Right lobe of liver (tissue), 6 donors: ENCODE measurements around the gene PAX6. TPM values are rescaled to one million over a fixed set of nuclear protein-coding genes. Genes with fewer than 3 reads are reported as not detected.

ENCODE experiments used
- ATAC-seq, 4 donors: fragments of 200-7000 bp; cut with Tn5 transposase; one replicate each; pipeline ENCODE4 v1.9.1; 2020; ENCODE audit warnings: mild to moderate bottlenecking in 4 of 4, moderate library complexity in 4 of 4
- DNase-seq, 3 donors: peaks; one replicate each; pipeline ENCODE4 v3.0.0-alpha.2; 2020
- H3K27ac ChIP-seq, 3 donors: fragments of 200-600 bp; one replicate each; pipeline ENCODE4 v1.8.0; 2022
- H3K27me3 ChIP-seq, 2 donors: fragments of 200-600 bp; one replicate each; pipeline ENCODE4 v1.8.0; 2022
- H3K36me3 ChIP-seq, 4 donors: fragments of 200-600 bp; sonication (generic) in 1 of 4; one replicate each; pipeline versions ENCODE4 v1.5.1 to v1.8.0; 2017 to 2022; ENCODE audit warnings: control low read depth in 1 of 4
- H3K4me1 ChIP-seq, 4 donors: fragments of 200-600 bp; sonication (generic) in 1 of 4; one replicate each; pipeline versions ENCODE4 v1.5.1 to v1.8.0; 2017 to 2022; ENCODE audit warnings: control low read depth in 1 of 4
- H3K4me3 ChIP-seq, 3 donors: fragments of 200-600 bp; one replicate each; pipeline ENCODE4 v1.8.0; 2022
- H3K9me3 ChIP-seq, 4 donors: fragments of 200-600 bp; sonication (generic) in 1 of 4; one replicate each; pipeline versions ENCODE4 v1.5.1 to v1.8.0; 2017 to 2022; ENCODE audit warnings: control low read depth in 1 of 4
- POLR2A ChIP-seq: fragments of 450-650 bp; IDR thresholded peaks from one replicate; pipeline ENCODE4 v1.6.1; 2017; ENCODE audit warnings: antibody characterized with exemption, mild to moderate bottlenecking
- WGBS: methylation state at CpG from one replicate; pipeline ENCODE4 v1.1.6; 2018; ENCODE audit warnings: low coverage, low lambda C conversion rate; ENCODE audit not compliant: insufficient coverage; ENCODE audit errors: missing lambda C conversion rate; 5-methylcytosine and 5-hydroxymethylcytosine counted together
- intact Hi-C, 2 donors: fragments of 100-400 bp; cut with DNase I; formaldehyde crosslinking; loops; one replicate each; pipeline versions ENCODE4 v1.11.2 to v1.14.1; 2022
- long read RNA-seq: library from polyadenylated mRNA; unstranded; transcript quantifications from one replicate; pipeline ENCODE4 v2.0.0, GENCODE V29; 2019
- total RNA-seq, 6 experiments: library from RNA; depleted of rRNA in 2 of 6; stranded (reverse); fragments of >200 nt in 2 of 6; fragmentation: NEBNext Ultra II Directional in 3 of 6; extraction: Animal tissue kit (Norgen Biotek cat#: 25700) in 3 of 6; gene quantifications; one replicate each; pipeline versions ENCODE4 v1.1.0 to v1.2.4, GENCODE V29; 2016 to 2023
- TF ChIP-seq, protein P1 (sequence below), 4 donors: fragments of 200-600 bp in 3 of 4; fragments of 450-650 bp in 1 of 4; IDR thresholded peaks; one replicate each; pipeline versions ENCODE4 v1.5.1 to v1.8.0; 2016 to 2022; ENCODE audit warnings: antibody characterized with exemption in 4 of 4, mild to moderate bottlenecking in 2 of 4
- donor health status: DM: no; HTN: yes; CAD: no.
- donor health status: DM: no; HTN: no; CAD: no.
- donor health status: DM: no; HTN: no; CAD: no.
- donor health status: DM: no; HTN: yes; CAD: no.
- donor health status: DM: no; HTN: yes; CAD: no.

PAX6 gene
- not detected for total RNA-seq
- long read RNA-seq, result 0 reads

DNA sequence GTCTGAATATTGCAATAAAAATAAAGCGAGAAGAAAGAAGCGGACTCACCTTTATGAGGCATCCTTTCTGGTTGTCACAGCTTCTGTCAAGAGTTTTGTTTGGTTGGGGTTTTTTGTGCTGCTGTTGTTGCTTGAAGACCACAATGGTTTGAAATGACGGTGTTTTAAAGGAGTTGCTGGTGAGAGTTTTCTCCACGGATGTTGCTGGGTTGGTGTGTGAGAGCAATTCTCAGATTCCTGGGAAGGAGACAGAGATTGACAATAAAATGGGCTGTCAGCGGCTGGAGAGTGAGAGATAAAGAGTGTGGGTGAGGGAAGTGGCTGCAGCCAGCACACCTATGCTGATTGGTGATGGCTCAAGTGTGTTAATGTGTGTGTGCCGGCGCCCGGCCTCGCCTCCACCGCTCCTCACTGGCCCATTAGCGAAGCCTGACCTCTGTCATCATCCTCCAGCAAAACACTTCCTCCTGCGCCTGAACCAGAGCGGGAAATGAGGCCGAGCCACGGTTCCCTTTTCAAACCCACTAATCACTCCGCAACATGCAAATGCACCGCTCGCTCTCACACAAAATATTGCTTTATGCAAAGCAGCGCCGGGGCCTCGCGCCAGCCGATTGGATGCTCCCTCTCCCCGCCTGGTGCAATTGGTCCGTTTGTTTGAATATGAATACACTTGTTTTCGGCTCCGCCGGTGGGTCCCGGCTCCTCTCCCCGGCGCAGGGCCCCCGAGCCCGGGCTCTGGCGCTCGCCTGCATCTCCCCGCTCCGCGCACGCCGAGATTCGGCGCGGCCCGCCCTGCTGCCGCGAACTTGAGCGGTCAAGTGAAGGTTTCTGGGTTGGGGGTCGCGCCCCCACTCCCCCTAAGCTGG, at the start of gene PAX6:
Gene PAX6, minus strand, starts transcription at position 544 of the 869 bp plus-strand sequence. CDS start 4,911 bp downstream, outside the sequence.
- ATAC-seq (peak in 3 of 4 donors; percentile 12 to 58 (median 20)), DNase-seq (no peak)
- intact Hi-C loops, result no loop called here
- no peak for TF ChIP-seq POLR2A
- TF ChIP-seq, protein P1, sequence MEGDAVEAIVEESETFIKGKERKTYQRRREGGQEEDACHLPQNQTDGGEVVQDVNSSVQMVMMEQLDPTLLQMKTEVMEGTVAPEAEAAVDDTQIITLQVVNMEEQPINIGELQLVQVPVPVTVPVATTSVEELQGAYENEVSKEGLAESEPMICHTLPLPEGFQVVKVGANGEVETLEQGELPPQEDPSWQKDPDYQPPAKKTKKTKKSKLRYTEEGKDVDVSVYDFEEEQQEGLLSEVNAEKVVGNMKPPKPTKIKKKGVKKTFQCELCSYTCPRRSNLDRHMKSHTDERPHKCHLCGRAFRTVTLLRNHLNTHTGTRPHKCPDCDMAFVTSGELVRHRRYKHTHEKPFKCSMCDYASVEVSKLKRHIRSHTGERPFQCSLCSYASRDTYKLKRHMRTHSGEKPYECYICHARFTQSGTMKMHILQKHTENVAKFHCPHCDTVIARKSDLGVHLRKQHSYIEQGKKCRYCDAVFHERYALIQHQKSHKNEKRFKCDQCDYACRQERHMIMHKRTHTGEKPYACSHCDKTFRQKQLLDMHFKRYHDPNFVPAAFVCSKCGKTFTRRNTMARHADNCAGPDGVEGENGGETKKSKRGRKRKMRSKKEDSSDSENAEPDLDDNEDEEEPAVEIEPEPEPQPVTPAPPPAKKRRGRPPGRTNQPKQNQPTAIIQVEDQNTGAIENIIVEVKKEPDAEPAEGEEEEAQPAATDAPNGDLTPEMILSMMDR (IDR thresholded peaks at IDR 0.05), result no peak
- 2% methylated on average over 9 of the region's 49 CpGs for WGBS
- peaks cover 0 to 38% (median 18%) of the 10 kb centered on the region in 4 donors for H3K4me1 ChIP-seq
- peaks cover 46 to 69% of the 10 kb centered on the region in 2 donors for H3K27me3 ChIP-seq
- peak within 1 kb of the TSS; percentile 5 to 42 (median 33) for H3K4me3 ChIP-seq
- H3K27ac ChIP-seq, result no peak within 1 kb of the TSS
- H3K36me3 ChIP-seq, result no peaks in the 10 kb centered on the region
- H3K9me3 ChIP-seq, result no peaks in the 10 kb centered on the region

DNA sequence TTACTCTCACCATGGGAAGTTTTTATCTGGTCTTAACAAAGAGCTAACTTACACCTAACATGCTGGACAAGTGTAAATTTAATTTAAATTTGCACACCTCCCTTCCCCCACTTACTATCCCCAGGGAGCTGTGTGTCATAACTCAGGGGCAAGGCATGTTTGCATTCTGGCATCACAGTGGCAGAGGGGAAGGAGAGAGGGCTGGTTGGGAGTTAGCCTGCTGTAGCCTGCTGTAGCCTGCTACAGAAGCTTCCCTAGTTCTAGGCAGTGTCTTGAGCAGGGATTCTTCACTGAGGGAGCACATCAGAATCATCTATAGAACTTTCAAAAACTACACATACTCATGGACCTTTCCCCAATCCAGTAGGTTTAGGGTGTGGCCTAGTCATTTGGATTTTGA, 49.3 kb upstream of the PAX6 start:
- no peaks in the 10 kb centered on the region for H3K27me3 ChIP-seq
- DNase-seq, result no peak
- no peak overlapping the region for H3K4me3 ChIP-seq
- no peak for TF ChIP-seq POLR2A
- TF ChIP-seq, protein P1 (IDR thresholded peaks at IDR 0.05), result no peak
- no peaks in the 10 kb centered on the region for H3K36me3 ChIP-seq
- H3K27ac ChIP-seq, result no peak overlapping the region
- ATAC-seq, result no peak
- H3K4me1 ChIP-seq, result no peaks in the 10 kb centered on the region
- no peaks in the 10 kb centered on the region for H3K9me3 ChIP-seq
- intact Hi-C loops, result no loop called here

DNA sequence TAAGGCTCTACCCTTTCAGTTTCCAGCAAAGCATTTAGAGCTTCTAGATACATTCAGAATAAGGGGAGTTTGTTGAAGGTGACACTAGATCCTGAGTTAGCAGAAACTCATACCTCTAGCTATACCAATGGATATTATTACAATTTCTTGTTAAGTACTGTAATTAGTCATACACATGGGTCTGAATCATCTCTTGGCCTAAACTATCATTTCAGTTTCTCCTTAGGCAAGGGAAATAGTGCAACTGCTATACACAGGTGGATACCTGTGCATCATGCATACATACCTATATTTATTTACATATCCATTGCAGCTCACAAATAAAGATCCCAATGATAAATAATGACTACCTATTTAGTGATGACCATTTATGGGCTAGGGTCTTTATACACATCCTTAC, 45.1 kb upstream of the PAX6 start:
- no peak overlapping the region for H3K27ac ChIP-seq
- H3K4me3 ChIP-seq, result no peak overlapping the region
- no peaks in the 10 kb centered on the region for H3K9me3 ChIP-seq
- ATAC-seq (no peak), DNase-seq (no peak)
- H3K36me3 ChIP-seq, result no peaks in the 10 kb centered on the region
- intact Hi-C loops, result no loop called here
- no peaks in the 10 kb centered on the region for H3K27me3 ChIP-seq
- TF ChIP-seq, protein P1 (IDR thresholded peaks at IDR 0.05), result no peak
- TF ChIP-seq POLR2A, result no peak
- H3K4me1 ChIP-seq, result no peaks in the 10 kb centered on the region

DNA sequence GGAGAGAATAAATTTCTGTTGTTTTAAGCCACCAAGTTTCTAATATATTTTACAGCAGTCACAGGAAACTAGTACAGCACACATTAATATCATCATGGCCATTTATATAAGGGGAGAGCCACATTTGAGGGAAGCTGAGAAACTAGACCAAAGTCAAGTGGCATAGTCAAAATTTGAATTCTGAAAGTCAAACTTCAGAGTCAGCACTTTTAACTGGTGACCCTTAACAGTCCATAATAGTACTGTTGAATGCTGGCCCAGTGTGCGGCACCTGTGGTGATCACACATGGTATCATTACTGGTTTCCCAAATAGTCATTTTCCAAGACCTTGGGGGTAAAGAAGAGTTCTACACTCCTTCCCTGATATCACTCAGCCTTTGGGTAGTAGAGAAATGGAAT, 44.3 kb upstream of the PAX6 start:
- intact Hi-C loops, result no loop called here
- no peak overlapping the region for H3K4me3 ChIP-seq
- no peaks in the 10 kb centered on the region for H3K36me3 ChIP-seq
- H3K27me3 ChIP-seq, result no peaks in the 10 kb centered on the region
- no peaks in the 10 kb centered on the region for H3K9me3 ChIP-seq
- ATAC-seq (no peak), DNase-seq (no peak)
- no peaks in the 10 kb centered on the region for H3K4me1 ChIP-seq
- no CpG with 5 or more reads among the region's 1 CpG for WGBS
- TF ChIP-seq, protein P1 (IDR thresholded peaks at IDR 0.05), result no peak
- TF ChIP-seq POLR2A, result no peak
- no peak overlapping the region for H3K27ac ChIP-seq
